NCI-H1436 (cell line): ENCODE measurements around the gene RNF19B.

Experiments used
- DNase-seq: peaks from one replicate; lab custom pipeline; 2025; lab: John Stamatoyannopoulos, UW

Gene RNF19B

DNA sequence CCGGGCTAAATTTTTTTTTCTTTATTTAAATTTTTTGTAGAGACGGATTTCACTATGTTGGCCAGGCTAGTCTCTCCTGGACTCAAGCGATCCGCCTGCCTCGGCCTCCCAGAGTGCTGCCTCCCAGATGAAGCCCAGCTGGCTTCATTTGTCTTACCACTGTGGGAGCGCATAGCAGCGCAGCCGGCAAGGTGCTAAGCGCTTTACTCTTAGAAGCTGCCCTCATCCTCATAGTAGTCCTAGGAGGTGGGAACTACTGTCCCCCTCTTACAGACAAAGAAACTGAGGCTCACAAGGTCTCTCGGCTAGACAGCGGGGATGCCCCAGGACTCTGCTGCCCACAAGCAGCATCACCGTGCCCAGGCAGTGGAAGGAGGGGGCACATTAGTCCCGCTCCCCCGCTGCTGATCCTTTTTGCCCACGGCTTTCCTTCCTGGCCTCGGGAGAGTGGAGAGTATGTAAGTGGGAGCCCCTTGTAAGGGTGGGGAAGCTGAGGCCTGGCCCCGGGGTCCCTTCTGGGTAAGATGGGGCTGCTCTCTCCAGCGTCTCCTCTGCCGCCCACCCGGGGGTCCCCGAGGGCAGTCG is 64.1 kb downstream of the RNF19B start:
- no peak for DNase-seq

DNA sequence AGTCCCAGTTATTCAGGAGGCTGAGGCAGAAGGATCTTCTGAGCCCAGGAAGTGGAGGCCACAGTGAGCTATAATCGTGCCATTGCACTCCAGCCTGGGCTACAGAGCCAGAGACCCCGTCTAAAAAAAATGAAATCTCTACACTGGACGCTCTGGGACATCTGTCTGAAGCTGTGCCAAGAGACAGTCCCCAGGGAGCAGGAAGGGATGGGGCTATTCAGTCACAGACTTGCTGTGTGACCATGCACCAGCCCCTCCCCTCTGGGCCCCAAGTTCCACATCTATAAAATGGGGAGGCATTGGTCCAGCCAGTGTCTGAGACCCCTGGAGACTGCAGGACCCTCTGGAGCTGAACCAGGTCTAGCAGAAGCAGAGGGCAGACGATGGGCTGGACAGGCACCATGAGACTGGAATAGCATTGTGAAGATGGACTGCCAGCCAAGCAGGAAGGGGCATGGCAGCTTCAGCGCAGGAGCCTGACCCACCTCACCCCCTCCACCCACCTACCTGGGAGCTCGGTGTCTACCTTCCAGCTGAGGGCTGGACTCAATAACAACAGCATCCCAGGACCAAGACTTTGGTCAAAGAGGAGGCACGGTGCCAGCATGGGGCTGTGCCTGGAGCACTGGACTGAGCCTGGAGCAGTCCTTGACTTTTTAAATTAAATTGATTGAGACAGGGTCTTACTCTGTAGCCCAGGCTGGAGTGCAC is 64.9 kb downstream of the RNF19B start:
- no peak for DNase-seq

DNA sequence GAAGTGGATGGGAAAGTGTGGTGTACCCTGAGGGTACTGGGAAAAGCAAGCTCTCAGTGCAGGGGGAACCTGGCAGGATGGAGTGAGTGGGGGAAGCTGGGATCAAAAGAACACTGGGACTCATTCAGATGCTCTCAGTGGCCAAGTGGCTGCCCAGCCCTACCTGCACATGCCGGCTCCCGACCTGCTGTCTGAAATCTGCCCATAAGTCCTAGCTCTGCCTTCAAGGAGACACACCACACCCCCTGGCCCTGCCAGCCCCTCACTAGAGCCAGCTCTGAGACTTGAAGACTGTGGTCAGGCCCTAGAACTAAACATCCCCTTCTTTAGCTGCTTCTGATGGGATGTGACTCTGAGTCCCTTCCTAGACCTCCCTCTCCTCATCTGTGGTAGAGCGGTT is 65.7 kb downstream of the RNF19B start:
- no peak for DNase-seq

DNA sequence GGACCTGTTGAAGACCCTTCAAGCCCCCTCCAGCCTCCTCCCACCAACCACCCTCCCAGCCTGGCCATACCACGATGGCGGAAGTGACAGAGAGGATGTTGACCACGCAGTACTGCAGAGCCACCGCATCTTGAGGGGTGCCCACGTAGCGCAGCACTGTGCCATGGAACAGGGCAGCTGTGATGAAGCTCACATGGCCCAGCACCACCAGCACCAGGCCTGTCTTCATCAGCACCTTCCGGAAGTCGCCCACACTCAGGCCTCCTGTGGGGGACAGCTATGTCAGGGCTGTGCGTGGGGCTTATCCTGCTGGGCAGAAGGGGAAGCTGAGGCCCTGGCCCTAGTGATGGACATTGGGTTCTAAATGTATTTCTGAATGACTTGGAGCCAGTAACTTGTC is 66.6 kb downstream of the RNF19B start:
- no peak for DNase-seq

DNA sequence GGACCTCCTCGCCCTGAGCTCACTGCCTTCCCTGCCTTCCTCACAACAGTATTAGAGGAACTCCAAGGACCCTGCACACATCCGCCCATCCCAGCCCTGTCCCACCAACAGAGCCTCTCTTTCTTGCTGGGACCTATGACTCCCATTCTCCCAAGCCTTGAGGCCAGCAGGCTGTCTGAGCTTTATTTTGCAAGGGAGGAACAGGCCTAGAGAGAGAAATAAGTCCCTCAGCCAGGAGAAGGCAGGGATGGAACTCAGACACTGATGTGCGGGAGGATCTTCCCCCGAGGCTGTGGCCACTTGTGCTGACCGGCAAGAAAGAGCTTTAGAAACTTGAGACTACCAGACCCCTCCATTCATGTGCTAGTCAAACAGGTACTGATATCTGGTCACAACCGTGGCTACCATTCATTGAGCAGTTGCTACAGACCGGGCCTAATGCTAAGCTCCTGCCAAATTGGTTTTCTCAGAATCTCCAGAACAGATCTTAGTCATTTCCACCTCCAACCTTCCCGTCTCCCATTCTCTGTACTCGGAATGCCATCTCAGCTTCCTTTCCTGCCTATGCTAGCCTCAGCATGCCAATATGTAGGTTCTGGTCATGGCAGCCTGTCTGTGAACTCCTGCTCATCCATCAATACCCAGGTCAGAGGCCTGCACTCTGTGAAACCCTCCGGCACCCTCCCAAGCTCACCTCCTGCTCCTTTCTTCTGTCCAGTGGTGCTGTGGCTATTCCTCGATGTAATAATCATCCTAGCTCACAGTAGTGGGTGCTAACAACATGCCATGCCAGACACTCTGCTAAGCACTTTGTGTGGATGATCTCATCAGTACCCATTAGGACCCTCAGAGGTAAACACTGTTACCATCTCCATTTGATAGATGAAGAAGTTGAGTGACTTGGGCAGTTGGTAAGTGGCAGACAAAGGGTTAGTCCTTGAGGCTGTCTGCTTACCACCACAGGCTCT is 67.2 kb downstream of the RNF19B start:
- DNase-seq = no peak

DNA sequence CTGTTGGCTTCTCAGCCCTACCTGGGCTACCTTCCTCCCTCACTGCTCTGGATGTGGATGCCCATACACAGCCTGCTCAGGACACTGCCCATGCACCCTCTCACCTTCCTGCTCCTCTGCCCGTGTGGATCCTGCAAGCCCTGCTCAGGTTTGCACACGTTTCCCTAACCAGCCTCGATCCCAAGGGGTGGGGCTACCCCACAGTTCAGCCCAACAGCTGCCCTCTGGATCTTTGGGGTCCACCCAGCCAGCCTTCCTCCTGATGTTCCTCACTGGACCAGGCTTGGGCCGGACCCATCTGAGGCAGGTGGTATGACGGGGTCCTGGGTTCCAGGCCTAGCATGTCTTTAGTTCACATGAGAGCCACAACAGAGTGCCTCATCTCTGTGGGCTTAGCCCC is 68.2 kb downstream of the RNF19B start:
- no peak for DNase-seq

DNA sequence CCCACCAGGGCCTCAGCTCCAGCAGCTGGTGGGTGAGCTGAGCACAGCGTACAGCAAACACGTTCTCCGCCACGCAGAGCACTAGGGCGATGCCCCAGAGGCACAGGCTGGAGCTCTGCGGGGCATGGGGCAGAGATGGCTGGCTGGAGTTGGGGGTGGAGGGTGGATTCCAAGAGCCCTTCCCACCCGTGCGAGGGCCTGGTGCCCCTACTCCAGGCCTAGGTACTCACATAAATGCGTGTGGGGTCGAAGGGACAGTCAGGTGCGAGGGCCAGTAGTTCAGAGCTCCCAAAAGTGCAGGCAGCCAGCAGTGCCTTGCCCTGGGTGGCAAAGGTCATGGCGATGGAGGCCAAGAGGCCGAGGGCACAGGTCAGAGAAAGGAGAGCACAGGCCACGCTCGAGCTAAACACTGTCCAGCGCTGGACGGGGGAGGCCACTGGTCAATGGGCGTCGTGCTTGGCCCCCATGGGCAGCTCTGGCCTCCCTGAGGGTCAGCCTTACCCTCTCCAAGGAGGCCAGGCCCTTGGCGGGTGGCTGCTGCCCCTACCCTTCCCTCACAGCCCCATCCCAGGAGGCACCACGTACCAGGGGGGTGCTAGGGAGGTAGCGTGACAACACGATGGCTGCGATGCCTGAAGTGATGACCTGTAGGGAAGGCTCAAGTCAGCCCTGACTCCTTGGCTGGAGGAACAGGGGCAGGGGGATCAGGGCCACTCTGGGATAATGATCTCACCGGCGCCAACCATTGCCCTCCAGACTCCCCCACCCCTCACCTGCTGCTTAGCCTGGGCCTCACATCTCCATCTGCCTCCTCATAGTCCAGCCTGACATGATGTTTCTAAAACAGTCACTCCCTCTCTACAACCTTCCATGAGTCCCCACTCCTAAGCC is 69.0 kb downstream of the RNF19B start:
- DNase-seq = no peak

DNA sequence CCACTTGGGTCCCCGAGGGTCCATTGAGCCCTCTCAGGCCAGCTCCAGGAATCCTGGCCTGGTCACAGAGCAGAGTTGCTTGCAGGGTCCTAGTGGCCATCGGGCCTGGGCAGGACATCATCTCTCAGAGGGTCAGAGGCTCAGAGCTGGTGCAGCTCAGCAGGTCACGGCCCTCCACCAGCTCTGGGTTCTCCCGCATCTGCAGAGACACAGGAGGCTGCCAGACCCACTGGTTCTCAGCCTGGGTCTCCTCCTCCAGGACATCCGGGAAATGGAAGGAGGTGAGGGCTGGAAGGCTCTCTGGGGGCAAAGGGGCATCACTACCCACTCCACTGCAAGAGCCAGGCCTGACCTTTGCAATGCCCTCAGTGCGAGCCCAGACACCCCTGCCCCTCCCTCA is 69.9 kb downstream of the RNF19B start:
- no peak for DNase-seq

DNA sequence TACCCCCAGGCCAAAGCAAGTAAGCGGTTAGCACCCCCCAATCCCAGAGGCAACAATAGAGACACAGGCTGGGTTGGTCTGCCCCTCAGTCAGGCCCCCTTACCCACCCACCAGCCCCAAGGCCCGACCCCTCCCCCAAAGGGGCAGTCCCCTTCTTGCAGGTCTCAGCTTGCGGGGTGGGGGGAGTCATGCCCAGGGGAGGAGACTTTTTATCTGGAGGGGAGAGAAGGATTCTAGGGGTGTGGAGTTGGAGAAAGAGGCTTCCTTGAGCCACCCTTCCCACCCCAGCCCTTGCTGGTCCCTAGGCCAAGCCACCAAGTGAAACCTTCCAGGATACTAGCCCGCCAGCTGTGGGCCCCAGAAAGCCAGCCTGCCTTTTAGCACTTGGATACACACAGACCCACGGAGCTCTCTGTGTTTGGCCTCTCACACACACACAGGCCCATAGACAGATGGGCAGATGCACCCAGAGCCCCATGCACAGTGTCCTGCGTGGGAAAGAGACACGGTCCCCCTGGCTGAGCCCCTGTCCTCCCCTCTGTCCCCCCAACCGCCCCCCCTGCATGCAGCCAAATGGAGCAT is 70.5 kb downstream of the RNF19B start:
- no peak for DNase-seq

DNA sequence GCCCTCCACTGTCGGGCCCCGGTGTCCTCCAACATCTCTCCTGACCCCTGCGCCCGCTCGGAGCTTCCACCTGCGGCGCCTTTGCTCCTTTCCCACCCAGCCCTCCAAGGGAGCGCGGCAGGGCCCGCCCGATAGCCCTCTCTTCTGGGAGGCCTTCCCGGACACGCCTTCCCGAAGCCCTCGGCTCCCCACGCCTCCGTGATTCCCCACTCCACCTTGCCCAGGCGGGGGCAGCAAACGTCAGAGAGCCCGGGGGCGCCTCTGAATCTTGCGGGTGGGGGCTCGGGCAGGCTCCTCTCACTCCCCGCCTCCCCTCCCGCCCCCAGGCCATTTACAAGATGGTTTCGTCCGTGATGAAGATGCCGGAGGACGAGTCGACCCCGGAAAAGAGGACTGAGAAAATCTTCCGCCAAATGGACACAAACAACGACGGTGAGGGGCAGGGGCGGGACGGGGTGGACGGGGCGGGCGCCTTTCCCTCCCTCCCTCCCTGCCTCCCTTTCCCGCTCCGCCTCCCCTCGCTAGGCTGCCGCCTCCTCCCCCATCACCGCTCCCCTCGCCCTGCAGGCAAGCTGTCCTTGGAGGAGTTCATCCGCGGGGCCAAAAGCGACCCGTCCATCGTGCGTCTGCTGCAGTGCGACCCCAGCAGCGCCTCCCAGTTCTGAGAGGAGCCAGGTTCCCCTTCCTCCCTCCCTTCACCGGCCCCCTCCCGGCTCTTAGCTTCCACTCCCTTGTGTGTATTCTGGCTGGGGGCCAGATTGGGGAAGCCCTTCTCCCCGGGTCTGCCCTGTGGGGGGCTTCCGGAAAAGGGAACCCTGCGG is 71.2 kb downstream of the RNF19B start:
- peak; percentile 59 for DNase-seq

DNA sequence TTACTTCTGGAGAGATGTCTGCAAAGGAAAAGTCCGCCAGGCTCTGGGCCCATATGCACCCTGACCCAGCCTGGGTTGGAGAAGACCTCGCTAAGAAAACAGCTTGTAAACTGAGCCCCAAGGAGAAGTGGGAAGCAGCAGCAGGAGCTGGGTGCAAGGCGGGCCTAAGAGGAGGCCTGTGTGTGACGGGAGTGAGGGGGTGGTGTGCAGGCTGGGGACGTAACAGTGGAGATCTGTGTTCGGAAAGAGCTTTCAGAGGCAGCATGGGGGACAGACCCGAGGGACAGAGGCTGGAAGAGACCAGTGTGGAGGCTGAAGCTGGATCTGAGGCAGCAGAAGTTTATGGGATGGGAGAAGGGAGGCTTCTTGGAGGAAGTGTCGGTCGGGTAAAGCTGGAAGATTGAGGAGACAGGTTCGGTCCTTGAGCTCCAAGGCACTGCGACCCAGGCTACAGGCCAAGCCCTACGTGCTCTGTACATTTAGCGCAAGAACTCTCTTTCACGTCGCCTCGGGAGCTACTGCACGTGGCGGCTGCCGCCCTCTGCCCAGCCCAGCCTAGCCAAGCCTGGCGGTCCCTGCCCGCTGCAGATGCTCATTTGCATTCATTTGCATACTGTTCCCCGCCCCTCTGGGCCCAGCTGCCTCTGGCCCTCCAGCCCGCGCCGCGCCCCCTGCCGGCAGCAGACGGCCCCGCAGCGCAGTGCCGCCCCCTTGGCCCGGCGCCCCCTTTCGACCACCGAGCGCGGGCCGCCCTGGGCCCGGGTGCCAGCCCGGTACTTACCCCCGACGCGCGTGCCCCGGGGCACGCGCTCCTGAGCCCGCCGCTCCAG is 72.0 kb downstream of the RNF19B start:
- DNase-seq = peak; percentile 84

DNA sequence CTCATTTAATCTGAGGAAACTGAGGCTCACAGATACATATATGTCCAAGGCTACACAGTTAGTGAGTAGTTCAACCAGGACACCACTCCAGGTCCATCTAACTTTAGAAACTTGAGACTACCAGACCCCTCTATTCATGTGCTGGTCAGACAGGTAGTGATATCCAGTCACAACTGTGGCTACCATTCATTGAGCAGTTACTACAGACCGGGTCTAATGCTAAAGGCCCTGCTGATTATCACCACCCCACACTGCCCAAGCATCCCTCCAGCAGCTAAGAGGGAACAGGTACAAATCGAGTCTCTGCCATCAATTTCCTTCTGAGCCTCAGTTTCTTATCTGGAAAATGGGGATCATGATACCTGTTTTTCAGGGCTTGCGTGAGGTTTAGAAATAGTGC is 73.0 kb downstream of the RNF19B start:
- DNase-seq = no peak

DNA sequence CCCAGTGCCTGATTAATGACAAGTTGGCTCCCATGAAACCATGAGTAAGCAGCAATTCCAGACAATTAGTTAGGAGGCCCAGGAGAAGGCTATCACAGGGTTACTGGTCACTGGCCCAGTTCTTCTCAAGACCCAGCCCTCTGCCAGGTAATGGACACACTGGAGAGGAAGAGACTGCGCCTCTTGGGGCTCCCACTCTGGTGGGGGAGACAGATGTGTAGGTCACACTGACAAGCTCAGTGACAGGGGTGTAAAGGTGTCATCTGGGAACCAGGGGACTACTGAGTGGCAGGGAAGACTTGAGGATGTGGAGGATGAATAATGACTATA is 73.4 kb downstream of the RNF19B start:
- DNase-seq = no peak

DNA sequence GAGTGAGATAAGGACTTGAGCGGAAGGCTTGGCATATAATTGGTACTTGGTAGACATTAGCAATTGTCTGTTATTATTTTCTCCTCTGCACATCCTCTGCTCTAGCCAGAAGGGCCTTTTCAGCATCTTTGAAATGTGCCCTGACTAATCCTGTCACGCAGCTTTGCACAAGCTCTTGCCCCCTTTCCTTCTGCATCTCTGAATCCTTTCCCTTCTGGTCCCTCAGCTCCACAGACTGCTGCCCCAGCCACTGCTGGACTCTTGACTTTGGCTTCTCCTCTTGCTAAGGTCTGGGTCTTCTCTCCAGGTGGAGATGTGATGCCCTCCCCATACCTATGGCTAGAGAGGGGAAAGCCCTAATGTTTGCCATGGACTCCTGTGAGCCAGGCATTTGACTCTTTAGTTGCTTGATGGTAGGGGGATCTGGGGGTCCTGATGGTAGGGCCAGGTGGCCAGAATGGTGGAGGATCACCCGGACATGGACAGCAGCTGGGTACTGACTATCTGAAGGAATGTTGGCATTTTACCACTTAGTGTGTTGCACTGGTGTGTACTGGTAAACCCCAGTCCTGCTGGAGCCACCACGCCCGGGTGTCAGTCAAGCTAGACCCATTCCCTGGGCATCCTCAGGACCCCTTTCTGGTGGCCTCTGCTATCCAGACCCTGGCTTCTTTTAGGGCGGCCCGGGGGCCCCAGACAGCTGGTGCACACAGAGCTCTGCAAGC is 73.9 kb downstream of the RNF19B start:
- no peak for DNase-seq

DNA sequence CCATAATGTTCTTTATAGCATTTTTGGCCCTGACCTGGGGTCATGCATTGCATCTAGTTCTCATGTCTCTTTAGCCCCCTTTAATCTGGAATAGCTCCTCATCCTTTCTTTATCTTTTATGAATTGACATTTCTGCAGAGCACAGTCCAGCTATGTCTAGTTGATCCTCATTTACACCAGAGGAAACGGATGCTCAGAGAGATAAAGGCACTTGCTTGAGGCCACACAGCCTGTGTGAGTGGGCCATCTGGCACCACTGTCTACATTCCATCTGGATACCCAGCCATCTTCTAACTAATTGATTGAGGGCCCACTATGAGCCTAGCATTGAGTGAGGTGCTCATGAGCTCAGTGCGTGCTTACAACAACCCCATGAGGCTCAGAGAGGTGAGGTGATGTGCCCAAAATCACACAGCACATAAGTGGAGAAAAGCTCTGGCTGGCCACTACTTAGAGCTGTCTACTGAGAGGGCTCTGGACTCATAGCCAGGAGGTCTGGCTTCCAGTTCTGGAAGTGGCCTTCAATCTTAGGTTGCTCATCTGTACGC is 74.8 kb downstream of the RNF19B start:
- no peak for DNase-seq

DNA sequence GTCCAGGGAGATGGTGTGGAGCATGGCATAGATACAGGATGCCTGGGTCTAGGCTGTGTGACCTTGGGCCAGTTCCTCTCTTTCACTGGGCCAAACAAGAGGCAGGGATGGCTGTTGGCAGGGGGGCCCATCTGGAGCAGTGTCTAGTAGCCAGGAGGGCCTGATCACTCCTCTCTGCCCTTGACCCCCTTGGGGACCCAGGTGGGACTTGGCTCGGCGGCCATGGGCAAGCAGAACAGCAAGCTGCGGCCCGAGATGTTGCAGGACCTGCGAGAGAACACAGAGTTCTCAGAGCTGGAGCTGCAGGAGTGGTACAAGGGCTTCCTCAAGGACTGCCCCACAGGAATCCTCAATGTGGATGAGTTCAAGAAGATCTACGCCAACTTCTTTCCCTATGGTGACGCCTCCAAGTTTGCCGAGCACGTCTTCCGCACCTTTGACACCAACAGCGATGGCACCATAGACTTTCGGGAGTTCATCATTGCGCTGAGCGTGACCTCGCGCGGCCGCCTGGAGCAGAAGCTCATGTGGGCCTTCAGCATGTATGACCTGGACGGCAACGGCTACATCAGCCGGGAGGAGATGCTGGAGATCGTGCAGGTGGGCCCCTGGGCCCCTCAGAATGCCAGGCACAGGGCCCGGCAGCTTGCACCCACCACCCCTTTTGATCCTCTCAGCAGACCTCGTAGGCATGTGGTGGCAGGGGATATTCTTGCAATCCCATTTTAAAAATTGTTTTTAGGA is 75.8 kb downstream of the RNF19B start:
- DNase-seq = no peak

DNA sequence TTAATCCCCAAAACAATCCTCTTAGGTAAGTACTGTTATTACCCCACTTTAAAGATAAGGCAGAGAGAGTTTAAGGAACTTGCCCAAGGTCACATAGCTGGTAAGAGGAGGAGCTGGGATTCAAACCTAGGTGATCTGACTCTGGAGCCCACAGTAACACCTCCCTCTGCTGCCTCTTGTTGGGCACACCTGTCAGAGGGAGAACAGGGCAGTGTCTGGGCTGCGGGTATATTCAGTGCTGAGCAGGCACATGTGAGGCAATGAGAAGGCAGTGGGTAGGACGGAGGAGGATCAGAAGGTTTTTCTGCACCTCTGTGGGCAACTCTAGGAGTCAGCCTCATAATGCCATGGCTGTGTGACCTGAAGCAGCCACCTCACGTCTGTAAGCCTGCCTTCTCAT is 76.5 kb downstream of the RNF19B start:
- no peak for DNase-seq

DNA sequence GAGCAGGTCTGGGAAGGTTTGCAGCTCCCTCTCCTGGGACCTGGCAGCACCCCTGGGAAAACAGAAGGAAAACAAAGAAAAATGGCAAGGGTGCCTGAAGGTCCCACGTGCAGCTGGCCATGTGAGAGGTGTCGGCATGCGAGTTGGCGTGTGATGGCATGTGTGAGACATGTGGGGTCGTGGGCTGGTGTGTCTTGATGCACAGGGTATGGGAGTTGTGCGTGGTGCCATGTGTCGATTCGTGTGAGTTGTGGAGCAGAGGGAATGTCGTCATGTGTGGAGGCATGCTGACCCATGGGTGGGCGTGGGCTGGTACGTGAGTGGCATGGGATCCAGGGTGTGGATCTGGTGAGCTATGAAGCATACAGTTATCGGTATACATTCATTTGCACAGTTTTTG is 77.0 kb downstream of the RNF19B start:
- no peak for DNase-seq
